Transverse colon (tissue), 1 donor: Measurements from ENCODE around the gene SLC11A2.

Experiments used
- EP300 ChIP-seq: sonication (generic); formaldehyde crosslinking; IDR thresholded peaks from one replicate; pipeline ENCODE4 v1.6.1; 2017; ENCODE audit warnings: antibody characterized with exemption, low read depth
- POLR2A ChIP-seq: fragments of 450-650 bp; IDR thresholded peaks from one replicate; pipeline ENCODE4 v1.6.1; 2016; ENCODE audit warnings: antibody characterized with exemption, mild to moderate bottlenecking, moderate library complexity

DNA sequence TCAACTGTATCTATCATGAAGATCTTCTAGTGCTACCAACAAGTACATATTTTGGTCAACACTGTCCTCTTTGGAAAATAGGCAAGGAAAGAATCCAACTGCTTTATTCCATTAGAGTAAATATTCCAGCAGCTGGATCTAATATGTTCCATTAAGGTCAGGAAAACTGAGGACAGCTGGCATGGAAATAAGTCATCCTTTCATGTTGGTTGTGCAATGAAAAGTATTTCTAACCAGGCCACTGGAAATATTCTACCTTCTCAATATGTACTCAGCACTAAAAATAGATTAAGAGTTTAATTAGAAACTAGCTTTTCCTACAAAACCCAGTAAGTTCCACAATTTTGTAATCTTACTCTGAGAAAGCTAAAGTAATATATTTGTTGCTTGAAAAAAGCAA is 54.2 kb downstream of the SLC11A2 start:
- no peak for TF ChIP-seq POLR2A
- TF ChIP-seq EP300, result no peak
